NT2/D1 (cell line): ENCODE results near the gene GPATCH1.

Source experiments
- DNase-seq: peaks from one replicate; pipeline ENCODE4 v3.0.0-alpha.2; 2011; ENCODE audit warnings: low read depth, low spot score
- H3K27me3 ChIP-seq: 2 replicates; pipeline ENCODE4 v1.6.0; 2011; ENCODE audit warnings: mild to moderate bottlenecking; ENCODE audit not compliant: insufficient read length, insufficient read depth
- H3K36me3 ChIP-seq: 2 replicates; pipeline ENCODE4 v1.6.1; 2011; ENCODE audit warnings: mild to moderate bottlenecking, low read length, mixed read lengths; ENCODE audit not compliant: insufficient read depth, insufficient read length
- H3K4me1 ChIP-seq: 2 replicates; pipeline ENCODE4 v1.5.1; 2011; ENCODE audit not compliant: insufficient read depth, insufficient read length
- H3K4me3 ChIP-seq: 2 replicates; pipeline ENCODE4 v1.5.1; 2011; ENCODE audit warnings: low read depth; ENCODE audit not compliant: insufficient read length
- H3K9ac ChIP-seq: 2 replicates; pipeline ENCODE4 v1.6.0; 2011; ENCODE audit warnings: low read depth; ENCODE audit not compliant: insufficient read length
- H3K9me3 ChIP-seq: 2 replicates; pipeline ENCODE4 v1.5.1; 2011; ENCODE audit warnings: mild to moderate bottlenecking, low read length; ENCODE audit not compliant: insufficient read depth
- SUZ12 ChIP-seq: IDR thresholded peaks from 2 replicates; pipeline ENCODE4 v1.6.1; 2011; ENCODE audit not compliant: insufficient read length, insufficient read depth; ENCODE audit errors: extremely low read depth
- YY1 ChIP-seq: IDR thresholded peaks from 2 replicates; pipeline ENCODE4 v1.6.1; 2011; ENCODE audit not compliant: insufficient read length, insufficient read depth
- ZNF274 ChIP-seq: IDR thresholded peaks from 2 replicates; pipeline ENCODE4 v1.6.1; 2011; ENCODE audit warnings: mild to moderate bottlenecking, low read depth, low read length

The GPATCH1 gene

GRCh38 chr19:33089010-33089409 lies 8.0 kb downstream of the GPATCH1 start:
- DNase-seq = no peak
- TF ChIP-seq ZNF274 (no peak), YY1 (no peak), SUZ12 (no peak)
- Histone ChIP-seq H3K4me1 (no peaks in the 10 kb centered on the region), H3K9me3 (no peaks in the 10 kb centered on the region), H3K36me3 (peaks cover 54% of the 10 kb centered on the region), H3K27me3 (no peaks in the 10 kb centered on the region), H3K4me3 (no peak overlapping the region), H3K9ac (no peak overlapping the region)

GRCh38 chr19:33090179-33090578 lies 9.2 kb downstream of the GPATCH1 start:
- no peaks in the 10 kb centered on the region for H3K27me3 ChIP-seq
- H3K9ac ChIP-seq = peak overlapping the region; percentile 32
- TF ChIP-seq YY1 (no peak), ZNF274 (no peak), SUZ12 (no peak)
- no peak overlapping the region for H3K4me3 ChIP-seq
- no peak for DNase-seq
- H3K4me1 ChIP-seq = no peaks in the 10 kb centered on the region
- H3K36me3 ChIP-seq = peaks cover 64% of the 10 kb centered on the region
- H3K9me3 ChIP-seq = no peaks in the 10 kb centered on the region

GRCh38 chr19:33093420-33094210 lies 12.6 kb downstream of the GPATCH1 start:
- no peak for DNase-seq
- peaks cover 71% of the 10 kb centered on the region for H3K36me3 ChIP-seq
- TF ChIP-seq ZNF274 (no peak), SUZ12 (no peak), YY1 (no peak)

GRCh38 chr19:33094436-33095067 lies 13.6 kb downstream of the GPATCH1 start:
- DNase-seq = no peak
- Histone ChIP-seq H3K36me3 (peaks cover 72% of the 10 kb centered on the region), H3K27me3 (no peaks in the 10 kb centered on the region), H3K9me3 (no peaks in the 10 kb centered on the region), H3K4me1 (no peaks in the 10 kb centered on the region), H3K9ac (no peak overlapping the region), H3K4me3 (no peak overlapping the region)
- TF ChIP-seq YY1 (no peak), SUZ12 (no peak), ZNF274 (no peak)

More at GRCh38 chr19:33093420-33094210, 12.6 kb downstream of the GPATCH1 start:
- Histone ChIP-seq H3K27me3 (no peaks in the 10 kb centered on the region), H3K4me3 (no peak overlapping the region), H3K4me1 (no peaks in the 10 kb centered on the region), H3K9me3 (no peaks in the 10 kb centered on the region), H3K9ac (no peak overlapping the region)

GRCh38 chr19:33096005-33096404 lies 15.0 kb downstream of the GPATCH1 start:
- Histone ChIP-seq H3K4me3 (no peak overlapping the region), H3K36me3 (peaks cover 66% of the 10 kb centered on the region), H3K4me1 (no peaks in the 10 kb centered on the region), H3K27me3 (no peaks in the 10 kb centered on the region), H3K9me3 (no peaks in the 10 kb centered on the region), H3K9ac (no peak overlapping the region)
- TF ChIP-seq ZNF274 (no peak), SUZ12 (no peak), YY1 (no peak)
- no peak for DNase-seq

GRCh38 chr19:33098055-33098534 lies 17.1 kb downstream of the GPATCH1 start:
- Histone ChIP-seq H3K4me3 (no peak overlapping the region), H3K9ac (no peak overlapping the region), H3K36me3 (peaks cover 65% of the 10 kb centered on the region), H3K4me1 (no peaks in the 10 kb centered on the region), H3K27me3 (no peaks in the 10 kb centered on the region), H3K9me3 (no peaks in the 10 kb centered on the region)
- no peak for DNase-seq
- TF ChIP-seq ZNF274 (no peak), SUZ12 (no peak), YY1 (no peak)
